DMS79 (cell line): ENCODE data around the gene RAB20.
"Not testable (repeated sequence)": the region's sequence is repeated elsewhere in the genome, so short reads cannot be mapped to it uniquely, and the experiment has no call there.

Experiments
- DNase-seq: peaks from one replicate; lab custom pipeline; 2025; lab: John Stamatoyannopoulos, UW

Gene RAB20

GRCh38 chr13:110561344-110562035 lies at the start of gene RAB20:
Gene RAB20 (minus strand): TSS chr13:110561722. CDS start chr13:110561519, 203 bp downstream.
- DNase-seq: peak; percentile 59

GRCh38 chr13:110610955-110611595 lies 49.6 kb upstream of the RAB20 start:
- DNase-seq: no peak

- DNase-seq: no peak
These were observed 46.2 kb upstream of the RAB20 start for GRCh38 chr13:110607675-110608224.

- not testable (repeated sequence) for DNase-seq
These were observed 44.8 kb upstream of the RAB20 start for GRCh38 chr13:110606281-110606680.

- DNase-seq: no peak
These were observed 43.6 kb upstream of the RAB20 start for GRCh38 chr13:110605132-110605531.

- no peak for DNase-seq
These were observed 39.5 kb upstream of the RAB20 start for GRCh38 chr13:110600980-110601379.

GRCh38 chr13:110600261-110600819 lies 38.8 kb upstream of the RAB20 start:
- no peak for DNase-seq

- DNase-seq: no peak
These were observed 35.6 kb upstream of the RAB20 start for GRCh38 chr13:110597041-110597689.

GRCh38 chr13:110593430-110594130 lies 32.1 kb upstream of the RAB20 start:
- peak; percentile 32 for DNase-seq

GRCh38 chr13:110592665-110593064 lies 31.1 kb upstream of the RAB20 start:
- no peak for DNase-seq

GRCh38 chr13:110590577-110590976 lies 29.1 kb upstream of the RAB20 start:
- DNase-seq: no peak

- no peak for DNase-seq
These were observed 28.4 kb upstream of the RAB20 start for GRCh38 chr13:110589793-110590390.

GRCh38 chr13:110583178-110583865 lies 21.8 kb upstream of the RAB20 start:
- DNase-seq: no peak

GRCh38 chr13:110582421-110582954 lies 21.0 kb upstream of the RAB20 start:
- DNase-seq: no peak

GRCh38 chr13:110581506-110582185 lies 20.1 kb upstream of the RAB20 start:
- DNase-seq: no peak

GRCh38 chr13:110580800-110581199 lies 19.3 kb upstream of the RAB20 start:
- DNase-seq: no peak

GRCh38 chr13:110578363-110578762 lies 16.8 kb upstream of the RAB20 start:
- no peak for DNase-seq

GRCh38 chr13:110576736-110577476 lies 15.4 kb upstream of the RAB20 start:
- no peak for DNase-seq

- no peak for DNase-seq
These were observed 14.5 kb upstream of the RAB20 start for GRCh38 chr13:110576070-110576394.
